Smooth muscle cell of trachea (primary cell): Measurements from ENCODE around the gene SP110. TPM values are rescaled to one million over a fixed set of nuclear protein-coding genes. Genes with fewer than 3 reads are reported as not detected.

Experiments
- total RNA-seq: library from RNA; depleted of rRNA; stranded (reverse); fragments of >200 nt; gene quantifications from 2 replicates; pipeline ENCODE4 v1.2.1, GENCODE V29; 2014

The SP110 gene
- 9.8 and 13.4 TPM in 2 replicates for total RNA-seq

GRCh38 chr2:230219419-230220331 lies at the start of gene SP110:
Gene SP110, minus strand, starts transcription at chr2:230219984. Its CDS starts 3,057 bp downstream, at chr2:230216927.

DNA sequence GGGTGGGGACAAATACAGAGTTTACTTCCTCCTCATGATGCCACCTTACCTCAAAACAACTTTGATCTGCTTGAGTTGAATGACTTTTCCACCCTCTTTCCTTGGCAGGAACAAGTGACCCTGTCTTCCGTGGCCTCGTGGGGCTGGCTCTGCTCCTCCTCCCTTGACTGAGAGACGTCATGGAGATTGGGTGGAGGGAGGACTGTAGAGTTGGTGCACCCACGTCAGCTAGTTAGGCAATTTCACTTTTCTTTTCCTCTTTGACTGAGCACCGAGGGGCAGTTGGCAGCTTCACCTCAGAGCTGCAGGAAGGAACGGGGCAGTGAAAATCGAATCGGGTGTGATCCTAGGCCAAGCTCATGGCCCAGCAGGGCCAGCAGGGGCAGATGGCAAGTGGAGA lies 5.7 kb upstream of the SP110 start, which contains the start of gene SP140:
TSS of gene SP140 (plus strand) at position 251 of the 400 bp plus-strand sequence. CDS start at position 360, 109 bp downstream.

Other genes with a start within 250 kb of the SP110 start
- gene SLC16A14, start 151.1 kb downstream of the SP110 start, total RNA-seq = 2.0 and 2.6 TPM in 2 replicates
- 0.33 and 0.87 TPM in 2 replicates for gene SP140, start 5.8 kb upstream of the SP110 start, total RNA-seq
- 8.4 and 9.6 TPM in 2 replicates for gene SP140L, start 107.2 kb upstream of the SP110 start, total RNA-seq
- gene SP100, start 196.2 kb upstream of the SP110 start, total RNA-seq = 106 and 119 TPM in 2 replicates